ENCODE measurements around the gene PTPRR.

DNA sequence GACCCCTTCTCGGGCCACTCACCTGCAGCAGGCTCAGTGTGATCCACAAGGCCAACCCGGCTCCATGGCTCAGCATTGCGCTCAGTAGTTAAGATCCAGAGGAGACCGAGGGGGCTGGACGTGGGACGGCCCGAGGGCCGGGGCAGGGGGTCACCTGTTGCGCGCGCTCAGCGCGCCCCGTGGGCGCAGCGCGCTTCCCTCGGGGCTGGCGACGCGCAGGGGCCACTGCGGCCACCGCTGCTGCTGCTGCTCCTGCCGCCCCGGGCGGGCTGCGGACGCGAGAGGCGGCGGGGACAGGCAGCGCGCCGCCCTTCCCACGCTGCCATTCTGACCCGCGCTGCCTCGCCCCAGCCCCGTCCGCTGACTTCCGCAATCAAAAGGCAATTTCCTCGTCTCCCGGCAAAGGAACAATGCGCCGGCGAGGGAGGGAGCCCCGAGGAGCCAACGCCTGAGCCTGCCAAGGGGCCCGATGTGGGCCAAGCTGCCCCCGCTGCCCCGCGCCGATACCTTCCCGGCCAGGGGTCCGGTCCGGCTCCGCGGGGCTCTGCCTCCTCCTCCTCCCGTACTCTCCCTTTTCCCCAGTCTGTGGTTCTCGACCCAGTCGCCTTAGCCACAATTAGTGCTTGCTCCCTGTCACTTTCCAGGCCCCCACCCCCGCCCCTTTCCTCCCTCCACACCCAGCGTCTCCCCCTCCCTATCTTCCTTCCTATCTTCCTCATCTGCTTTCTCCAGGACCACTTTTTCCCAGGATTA lies 310.6 kb downstream of the PTPRR start:
- TF ChIP-seq CREB1 (IDR thresholded peaks at IDR 0.05; ENCODE audit: low read depth): no peak
- TF ChIP-seq TEAD4 (IDR thresholded peaks at IDR 0.05): no peak
- no peak for TF ChIP-seq RAD21 (IDR thresholded peaks at IDR 0.05; ENCODE audit: low read depth)
- 0 out of 2 replicates have a peak, but pooled peaks have one; percentile 14 for TF ChIP-seq TAF1 (IDR thresholded peaks at IDR 0.05; ENCODE audit: low read depth)
- no peak for TF ChIP-seq CEBPB (IDR thresholded peaks at IDR 0.05)
- TF ChIP-seq EP300 (IDR thresholded peaks at IDR 0.05; ENCODE audit: borderline replicate concordance): no peak
- no peak for TF ChIP-seq EGR1 (IDR thresholded peaks at IDR 0.05)
- no peak for TF ChIP-seq YY1 (IDR thresholded peaks at IDR 0.05; ENCODE audit: low read depth)
- TF ChIP-seq NFIC (IDR thresholded peaks at IDR 0.05): no peak
- TF ChIP-seq, protein P1, sequence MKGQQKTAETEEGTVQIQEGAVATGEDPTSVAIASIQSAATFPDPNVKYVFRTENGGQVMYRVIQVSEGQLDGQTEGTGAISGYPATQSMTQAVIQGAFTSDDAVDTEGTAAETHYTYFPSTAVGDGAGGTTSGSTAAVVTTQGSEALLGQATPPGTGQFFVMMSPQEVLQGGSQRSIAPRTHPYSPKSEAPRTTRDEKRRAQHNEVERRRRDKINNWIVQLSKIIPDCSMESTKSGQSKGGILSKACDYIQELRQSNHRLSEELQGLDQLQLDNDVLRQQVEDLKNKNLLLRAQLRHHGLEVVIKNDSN (IDR thresholded peaks at IDR 0.05): no peak
- no peak for TF ChIP-seq FOXM1 (IDR thresholded peaks at IDR 0.05; ENCODE audit: borderline replicate concordance, low read depth)
- TF ChIP-seq, protein P2, sequence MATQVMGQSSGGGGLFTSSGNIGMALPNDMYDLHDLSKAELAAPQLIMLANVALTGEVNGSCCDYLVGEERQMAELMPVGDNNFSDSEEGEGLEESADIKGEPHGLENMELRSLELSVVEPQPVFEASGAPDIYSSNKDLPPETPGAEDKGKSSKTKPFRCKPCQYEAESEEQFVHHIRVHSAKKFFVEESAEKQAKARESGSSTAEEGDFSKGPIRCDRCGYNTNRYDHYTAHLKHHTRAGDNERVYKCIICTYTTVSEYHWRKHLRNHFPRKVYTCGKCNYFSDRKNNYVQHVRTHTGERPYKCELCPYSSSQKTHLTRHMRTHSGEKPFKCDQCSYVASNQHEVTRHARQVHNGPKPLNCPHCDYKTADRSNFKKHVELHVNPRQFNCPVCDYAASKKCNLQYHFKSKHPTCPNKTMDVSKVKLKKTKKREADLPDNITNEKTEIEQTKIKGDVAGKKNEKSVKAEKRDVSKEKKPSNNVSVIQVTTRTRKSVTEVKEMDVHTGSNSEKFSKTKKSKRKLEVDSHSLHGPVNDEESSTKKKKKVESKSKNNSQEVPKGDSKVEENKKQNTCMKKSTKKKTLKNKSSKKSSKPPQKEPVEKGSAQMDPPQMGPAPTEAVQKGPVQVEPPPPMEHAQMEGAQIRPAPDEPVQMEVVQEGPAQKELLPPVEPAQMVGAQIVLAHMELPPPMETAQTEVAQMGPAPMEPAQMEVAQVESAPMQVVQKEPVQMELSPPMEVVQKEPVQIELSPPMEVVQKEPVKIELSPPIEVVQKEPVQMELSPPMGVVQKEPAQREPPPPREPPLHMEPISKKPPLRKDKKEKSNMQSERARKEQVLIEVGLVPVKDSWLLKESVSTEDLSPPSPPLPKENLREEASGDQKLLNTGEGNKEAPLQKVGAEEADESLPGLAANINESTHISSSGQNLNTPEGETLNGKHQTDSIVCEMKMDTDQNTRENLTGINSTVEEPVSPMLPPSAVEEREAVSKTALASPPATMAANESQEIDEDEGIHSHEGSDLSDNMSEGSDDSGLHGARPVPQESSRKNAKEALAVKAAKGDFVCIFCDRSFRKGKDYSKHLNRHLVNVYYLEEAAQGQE (IDR thresholded peaks at IDR 0.05; ENCODE audit: low read depth): no peak

All from Ishikawa (cell line).